WTC11 (cell line): ENCODE data around the gene ZNF749.

ENCODE experiments used
- CREM ChIP-seq: sonication (generic); formaldehyde crosslinking; IDR thresholded peaks from 2 replicates; pipeline ENCODE4 v1.8.1; 2022; ENCODE audit warnings: mild to moderate bottlenecking, missing genetic modification reagents, moderate library complexity
- CTCF ChIP-seq: fragments of 200-600 bp; IDR thresholded peaks from 2 replicates; pipeline ENCODE4 v1.8.0; 2022; ENCODE audit warnings: antibody characterized with exemption
- JUN ChIP-seq: sonication (generic); formaldehyde crosslinking; IDR thresholded peaks from 2 replicates; pipeline ENCODE4 v1.8.0; 2023; ENCODE audit warnings: mild to moderate bottlenecking, missing genetic modification reagents
- MXD4 ChIP-seq: fragments of 250-450 bp; sonication (Bioruptor Pico); IDR thresholded peaks from 2 replicates; pipeline ENCODE4 v1.8.0; 2021; ENCODE audit warnings: mild to moderate bottlenecking, moderate library complexity, borderline replicate concordance
- TF ChIP-seq, protein P1 (sequence below): sonication (generic); formaldehyde crosslinking; IDR thresholded peaks from 2 replicates; pipeline ENCODE4 v1.8.1; 2022; ENCODE audit warnings: low read depth, mild to moderate bottlenecking, moderate library complexity, missing genetic modification reagents, borderline replicate concordance

DNA sequence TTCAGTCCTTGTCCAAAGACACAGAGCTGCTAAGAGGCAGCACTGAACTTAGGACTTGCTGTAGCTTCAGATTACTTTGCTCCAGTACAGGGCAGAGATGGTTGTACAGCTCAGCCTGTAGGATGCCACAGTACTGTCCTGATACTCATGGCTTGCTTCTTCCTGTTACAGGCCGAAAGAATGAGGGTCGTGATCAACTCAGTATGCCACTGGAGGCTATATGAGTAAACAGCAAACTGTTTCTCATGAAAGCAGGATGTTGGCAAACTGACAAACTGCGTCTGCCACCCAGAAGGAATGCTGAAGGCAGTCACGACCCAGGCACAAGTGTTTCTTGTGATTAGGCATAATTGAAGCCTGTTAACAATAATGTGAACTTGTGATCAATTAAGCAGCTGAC, 2.8 kb downstream of the ZNF749 start:
- TF ChIP-seq CTCF = no peak
- TF ChIP-seq, protein P1, sequence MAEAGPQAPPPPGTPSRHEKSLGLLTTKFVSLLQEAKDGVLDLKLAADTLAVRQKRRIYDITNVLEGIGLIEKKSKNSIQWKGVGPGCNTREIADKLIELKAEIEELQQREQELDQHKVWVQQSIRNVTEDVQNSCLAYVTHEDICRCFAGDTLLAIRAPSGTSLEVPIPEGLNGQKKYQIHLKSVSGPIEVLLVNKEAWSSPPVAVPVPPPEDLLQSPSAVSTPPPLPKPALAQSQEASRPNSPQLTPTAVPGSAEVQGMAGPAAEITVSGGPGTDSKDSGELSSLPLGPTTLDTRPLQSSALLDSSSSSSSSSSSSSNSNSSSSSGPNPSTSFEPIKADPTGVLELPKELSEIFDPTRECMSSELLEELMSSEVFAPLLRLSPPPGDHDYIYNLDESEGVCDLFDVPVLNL (CRISPR knock-in tag) = no peak
- TF ChIP-seq MXD4 (CRISPR knock-in tag) = no peak
- TF ChIP-seq CREM (CRISPR knock-in tag) = no peak
- TF ChIP-seq JUN (CRISPR knock-in tag) = no peak
